Rectal smooth muscle tissue (tissue), 1 donor: ENCODE results near the gene DACH1.

ENCODE experiments used
- H3K27ac ChIP-seq: one replicate; pipeline ENCODE4 v1.7.0; 2013; ENCODE audit warnings: low read depth, low read length, inconsistent platforms
- H3K27me3 ChIP-seq: one replicate; pipeline ENCODE4 v1.7.0; 2013; ENCODE audit warnings: low read length; ENCODE audit not compliant: control insufficient read depth, insufficient read depth
- H3K36me3 ChIP-seq: one replicate; pipeline ENCODE4 v1.7.0; 2013; ENCODE audit warnings: low read length; ENCODE audit not compliant: control insufficient read depth, insufficient read depth
- H3K4me1 ChIP-seq: one replicate; pipeline ENCODE4 v1.7.0; 2013; ENCODE audit warnings: low read length; ENCODE audit not compliant: control insufficient read depth, insufficient read depth
- H3K4me3 ChIP-seq: one replicate; pipeline ENCODE4 v1.7.0; 2013; ENCODE audit warnings: low read length
- H3K9ac ChIP-seq: one replicate; pipeline ENCODE4 v1.7.0; 2013; ENCODE audit warnings: low read length

Gene DACH1

DNA sequence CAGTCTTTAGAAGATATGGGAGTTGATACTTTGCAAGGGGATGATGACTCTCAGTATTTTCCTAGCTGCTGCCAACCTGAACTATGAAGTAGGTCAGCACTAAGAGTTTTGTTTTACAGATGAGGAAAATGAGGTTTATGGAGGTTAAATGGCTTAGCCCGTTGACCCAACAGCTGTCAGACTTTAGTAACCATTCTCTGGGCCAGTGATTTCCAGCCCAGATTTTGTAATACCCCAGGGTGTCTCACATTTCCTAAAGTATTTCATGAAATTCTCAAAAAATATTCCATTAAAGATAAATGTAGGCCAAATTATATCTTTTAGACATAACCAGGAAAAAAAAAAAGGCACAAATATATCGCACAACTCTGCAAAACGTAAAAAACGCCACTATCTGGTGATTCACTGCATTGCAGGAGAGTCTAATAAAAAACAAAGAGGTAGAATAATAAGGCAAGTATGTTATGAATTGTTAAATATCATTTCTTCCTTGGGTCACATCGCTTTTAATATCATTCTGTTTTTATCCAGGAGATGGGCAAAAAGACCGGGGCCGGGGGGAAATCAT, 112.5 kb downstream of the DACH1 start:
- no peaks in the 10 kb centered on the region for H3K36me3 ChIP-seq
- no peak overlapping the region for H3K27ac ChIP-seq
- H3K4me1 ChIP-seq = no peaks in the 10 kb centered on the region
- H3K4me3 ChIP-seq = no peak overlapping the region
- no peak overlapping the region for H3K9ac ChIP-seq
- no peaks in the 10 kb centered on the region for H3K27me3 ChIP-seq

- Histone ChIP-seq H3K4me1 (no peaks in the 10 kb centered on the region), H3K4me3 (no peak overlapping the region), H3K36me3 (no peaks in the 10 kb centered on the region), H3K27me3 (no peaks in the 10 kb centered on the region), H3K27ac (no peak overlapping the region), H3K9ac (no peak overlapping the region)
Measured at GRCh38 chr13:71752775-71753513, 114.1 kb downstream of the DACH1 start.

DNA sequence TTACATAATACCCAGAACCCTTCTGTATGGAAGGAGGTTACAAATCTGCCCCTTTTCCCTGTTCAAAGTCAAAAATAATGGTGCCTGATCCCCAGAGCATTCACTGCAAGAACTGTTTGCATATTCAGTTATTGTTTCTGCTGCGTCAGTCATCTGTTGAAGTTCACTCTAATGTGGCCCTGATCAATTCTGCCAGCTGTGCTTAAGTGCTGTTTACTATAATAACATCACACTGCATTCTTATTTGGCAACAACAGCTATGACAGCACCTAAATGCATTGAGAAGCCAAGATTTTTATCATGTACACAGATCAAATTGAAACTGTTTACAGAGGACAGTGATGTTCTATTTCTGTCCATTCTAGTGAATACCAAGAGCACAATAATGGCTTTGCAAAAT, 115.9 kb downstream of the DACH1 start:
- Histone ChIP-seq H3K27ac (no peak overlapping the region), H3K4me3 (no peak overlapping the region), H3K27me3 (no peaks in the 10 kb centered on the region), H3K9ac (no peak overlapping the region), H3K4me1 (no peaks in the 10 kb centered on the region), H3K36me3 (no peaks in the 10 kb centered on the region)

- Histone ChIP-seq H3K9ac (no peak overlapping the region), H3K4me3 (no peak overlapping the region), H3K4me1 (no peaks in the 10 kb centered on the region), H3K36me3 (no peaks in the 10 kb centered on the region), H3K27ac (no peak overlapping the region), H3K27me3 (no peaks in the 10 kb centered on the region)
Measured at GRCh38 chr13:71730267-71730666, 136.7 kb downstream of the DACH1 start.

DNA sequence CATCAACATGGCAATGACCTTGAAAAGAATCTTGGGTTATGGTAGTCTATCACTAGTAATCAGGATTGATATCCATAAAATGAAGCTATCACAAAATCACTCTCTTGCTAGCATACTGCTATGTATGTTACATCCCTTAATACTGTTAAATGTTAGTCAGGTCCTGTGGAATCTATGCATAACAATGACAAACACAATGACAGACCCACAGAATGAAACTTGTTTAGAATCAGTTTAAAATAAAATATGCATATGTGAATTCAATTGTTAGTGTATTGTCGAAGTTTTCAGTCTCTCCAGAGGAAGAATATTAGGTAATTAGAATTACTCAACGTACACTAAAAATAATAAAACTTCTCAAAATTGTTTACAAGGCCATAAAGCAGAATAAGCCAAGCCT, 137.6 kb downstream of the DACH1 start:
- H3K4me1 ChIP-seq = no peaks in the 10 kb centered on the region
- no peaks in the 10 kb centered on the region for H3K27me3 ChIP-seq
- H3K9ac ChIP-seq = no peak overlapping the region
- H3K27ac ChIP-seq = no peak overlapping the region
- no peaks in the 10 kb centered on the region for H3K36me3 ChIP-seq
- H3K4me3 ChIP-seq = no peak overlapping the region

- H3K27me3 ChIP-seq = no peaks in the 10 kb centered on the region
- no peak overlapping the region for H3K9ac ChIP-seq
- no peaks in the 10 kb centered on the region for H3K4me1 ChIP-seq
- H3K27ac ChIP-seq = no peak overlapping the region
- no peak overlapping the region for H3K4me3 ChIP-seq
- H3K36me3 ChIP-seq = no peaks in the 10 kb centered on the region
Measured at GRCh38 chr13:71727662-71728061, 139.3 kb downstream of the DACH1 start.

DNA sequence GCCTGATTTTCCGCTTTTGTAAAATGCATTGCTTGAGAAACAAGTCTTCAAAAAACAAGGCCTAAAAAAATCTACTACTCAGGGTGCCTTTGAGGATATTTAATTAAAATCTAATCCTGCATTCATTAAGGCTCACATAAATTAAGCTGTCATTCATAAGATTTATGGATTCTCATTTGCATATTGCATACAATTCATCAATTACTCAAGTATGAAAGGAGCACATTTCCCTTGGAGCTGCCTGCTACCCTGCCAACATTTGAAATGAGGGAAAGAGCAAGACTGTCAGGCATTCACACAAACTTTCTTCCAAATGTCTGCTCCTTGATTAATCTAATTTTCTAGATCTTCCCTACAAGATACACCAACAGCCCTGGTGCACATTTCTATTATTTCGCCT, 140.0 kb downstream of the DACH1 start:
- Histone ChIP-seq H3K27ac (no peak overlapping the region), H3K9ac (no peak overlapping the region), H3K27me3 (no peaks in the 10 kb centered on the region), H3K4me3 (no peak overlapping the region), H3K36me3 (no peaks in the 10 kb centered on the region), H3K4me1 (no peaks in the 10 kb centered on the region)

- Histone ChIP-seq H3K9ac (no peak overlapping the region), H3K4me3 (no peak overlapping the region), H3K4me1 (no peaks in the 10 kb centered on the region), H3K27me3 (no peaks in the 10 kb centered on the region), H3K36me3 (no peaks in the 10 kb centered on the region), H3K27ac (no peak overlapping the region)
Measured at GRCh38 chr13:71722206-71722605, 144.8 kb downstream of the DACH1 start.

DNA sequence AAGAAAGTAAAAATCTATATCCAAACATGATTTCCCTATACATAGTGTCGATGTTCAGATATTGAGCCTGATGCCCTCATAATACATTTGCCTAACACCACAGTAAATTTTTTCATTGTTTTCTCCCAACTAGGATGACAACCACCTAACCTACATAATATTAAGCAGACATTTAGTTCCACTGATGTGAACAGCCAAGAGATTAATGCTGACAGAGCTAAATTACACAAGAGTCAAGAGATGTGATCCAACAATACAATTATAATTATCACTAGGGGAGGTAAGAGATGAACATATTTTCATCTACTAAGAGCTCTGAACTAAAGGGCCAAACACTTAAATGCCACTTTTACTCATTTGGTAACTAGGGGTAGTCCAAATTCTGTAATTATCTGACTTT, 145.9 kb downstream of the DACH1 start:
- Histone ChIP-seq H3K4me1 (no peaks in the 10 kb centered on the region), H3K9ac (no peak overlapping the region), H3K4me3 (no peak overlapping the region), H3K27me3 (no peaks in the 10 kb centered on the region), H3K36me3 (no peaks in the 10 kb centered on the region), H3K27ac (no peak overlapping the region)

- Histone ChIP-seq H3K9ac (no peak overlapping the region), H3K36me3 (no peaks in the 10 kb centered on the region), H3K4me3 (no peak overlapping the region), H3K4me1 (no peaks in the 10 kb centered on the region), H3K27ac (no peak overlapping the region), H3K27me3 (no peaks in the 10 kb centered on the region)
Measured at GRCh38 chr13:71718931-71719330, 148.1 kb downstream of the DACH1 start.

- Histone ChIP-seq H3K27ac (no peak overlapping the region), H3K9ac (no peak overlapping the region), H3K36me3 (no peaks in the 10 kb centered on the region), H3K4me1 (no peaks in the 10 kb centered on the region), H3K27me3 (no peaks in the 10 kb centered on the region), H3K4me3 (no peak overlapping the region)
Measured at GRCh38 chr13:71714802-71715375, 152.1 kb downstream of the DACH1 start.

GRCh38 chr13:71712988-71713653, 153.9 kb downstream of the DACH1 start:
- H3K27me3 ChIP-seq = no peaks in the 10 kb centered on the region
- H3K27ac ChIP-seq = no peak overlapping the region
- no peak overlapping the region for H3K4me3 ChIP-seq

More at GRCh38 chr13:71712988-71713653, 153.9 kb downstream of the DACH1 start:
- H3K4me1 ChIP-seq = no peaks in the 10 kb centered on the region
- H3K9ac ChIP-seq = no peak overlapping the region
- H3K36me3 ChIP-seq = no peaks in the 10 kb centered on the region
